ENCODE measurements around the gene ZBTB12.

GRCh38 chr6:31897612-31898382 lies 4.1 kb downstream of the ZBTB12 start, which contains the start of gene EHMT2:
- TF ChIP-seq POLR2AphosphoS5 (IDR thresholded peaks at IDR 0.05; ENCODE audit: borderline replicate concordance, low read depth, low read length) (peak; percentile 86), EZH2 (IDR thresholded peaks at IDR 0.05) (no peak), FOXP2 (optimal IDR thresholded peaks at IDR 0.05; ENCODE audit: control extremely low read depth, extremely low read length, insufficient read depth) (no peak)

Measured in SK-N-MC (cell line).